Liver (tissue), 9 donors: Measurements from ENCODE around the gene SH3RF3. TPM values are rescaled to one million over a fixed set of nuclear protein-coding genes. Genes with fewer than 3 reads are reported as not detected.

Experiments
- DNase-seq: peaks from one replicate; pipeline ENCODE4 v3.0.0-alpha.2; 2017; ENCODE audit warnings: low spot score
- H3K27ac ChIP-seq, 2 donors: one replicate each; pipeline ENCODE4 v1.7.0; 2013; ENCODE audit warnings: inconsistent platforms in 2 of 2, low read length in 2 of 2, control low read depth in 1 of 2, low read depth in 1 of 2, mild to moderate bottlenecking in 1 of 2
- H3K27me3 ChIP-seq, 4 donors: one replicate each; pipeline versions ENCODE4 v1.6.1 to v1.7.0; 2013; ENCODE audit warnings: low read length in 3 of 4, inconsistent platforms in 1 of 4, mild to moderate bottlenecking in 1 of 4, moderate library complexity in 1 of 4; ENCODE audit not compliant: control insufficient read depth in 4 of 4, insufficient read depth in 4 of 4
- H3K36me3 ChIP-seq, 4 donors: one replicate each; pipeline versions ENCODE4 v1.6.1 to v1.7.0; 2013; ENCODE audit warnings: low read length in 3 of 4, mild to moderate bottlenecking in 3 of 4, low read depth in 1 of 4, moderate library complexity in 1 of 4; ENCODE audit not compliant: control insufficient read depth in 4 of 4, insufficient read depth in 3 of 4
- H3K4me1 ChIP-seq, 4 donors: one replicate each; pipeline versions ENCODE4 v1.6.1 to v1.7.0; 2013; ENCODE audit warnings: low read length in 3 of 4, mild to moderate bottlenecking in 3 of 4, moderate library complexity in 1 of 4; ENCODE audit not compliant: control insufficient read depth in 4 of 4, insufficient read depth in 4 of 4
- H3K4me3 ChIP-seq, 3 donors: one replicate each; pipeline versions ENCODE4 v1.6.1 to v1.7.0; 2013; ENCODE audit warnings: low read length in 3 of 3, control low read depth in 1 of 3, low read depth in 1 of 3, mild to moderate bottlenecking in 1 of 3
- H3K9ac ChIP-seq, 2 donors: one replicate each; pipeline ENCODE4 v1.7.0; 2013; ENCODE audit warnings: low read length in 2 of 2, mild to moderate bottlenecking in 2 of 2, moderate library complexity in 2 of 2, control low read depth in 1 of 2, low read depth in 1 of 2
- H3K9me3 ChIP-seq, 4 donors: one replicate each; pipeline versions ENCODE4 v1.6.1 to v1.7.0; 2013; ENCODE audit warnings: low read length in 3 of 4; ENCODE audit not compliant: control insufficient read depth in 4 of 4
- CTCF ChIP-seq: fragments of 150-350 bp; IDR thresholded peaks from 2 replicates; pipeline ENCODE4 v1.5.1; 2017; ENCODE audit warnings: improper control_type of control experiment, low read depth, low read length; ENCODE audit not compliant: missing input control
- FOXA1 ChIP-seq: IDR thresholded peaks from 2 replicates; pipeline ENCODE4 v1.6.1; 2016; ENCODE audit warnings: antibody characterized with exemption
- FOXA2 ChIP-seq: IDR thresholded peaks from 2 replicates; pipeline ENCODE4 v1.6.1; 2016; ENCODE audit warnings: antibody characterized with exemption
- GABPA ChIP-seq, 2 donors: IDR thresholded peaks in 1 of 2; conservative IDR thresholded peaks in 1 of 2; 2 replicates each; pipeline ENCODE4 v1.6.1; 2016; ENCODE audit warnings: antibody characterized with exemption in 2 of 2, mild to moderate bottlenecking in 1 of 2, moderate library complexity in 1 of 2
- HNF4G ChIP-seq: IDR thresholded peaks from 2 replicates; pipeline ENCODE4 v1.6.1; 2016; ENCODE audit warnings: antibody characterized with exemption
- JUND ChIP-seq, 2 donors: IDR thresholded peaks; 2 replicates each; pipeline ENCODE4 v1.6.1; 2016; ENCODE audit warnings: antibody characterized with exemption in 2 of 2
- NR2F2 ChIP-seq: IDR thresholded peaks from 2 replicates; pipeline ENCODE4 v1.6.1; 2016; ENCODE audit warnings: antibody characterized with exemption
- RXRA ChIP-seq, 2 donors: IDR thresholded peaks; 2 replicates each; pipeline ENCODE4 v1.6.1; 2017 to 2018; ENCODE audit warnings: antibody characterized with exemption in 2 of 2, mild to moderate bottlenecking in 1 of 2
- SP1 ChIP-seq: IDR thresholded peaks from 2 replicates; pipeline ENCODE4 v1.6.1; 2018; ENCODE audit warnings: antibody characterized with exemption, mild to moderate bottlenecking
- TAF1 ChIP-seq: conservative IDR thresholded peaks from 2 replicates; pipeline ENCODE4 v1.6.1; 2016; ENCODE audit warnings: antibody characterized with exemption, mild to moderate bottlenecking
- YY1 ChIP-seq: IDR thresholded peaks from 2 replicates; pipeline ENCODE4 v1.6.1; 2016; ENCODE audit warnings: antibody characterized with exemption, mild to moderate bottlenecking
- ZBTB33 ChIP-seq: IDR thresholded peaks from 2 replicates; pipeline ENCODE4 v1.6.1; 2016; ENCODE audit warnings: antibody characterized with exemption
- WGBS: extraction: QIAGEN DNeasy Blood & Tissue Kit; methylation state at CpG from one replicate; pipeline ENCODE4 v1.1.7; 2013; 5-methylcytosine and 5-hydroxymethylcytosine counted together
- polyA plus RNA-seq, 2 donors: library from polyadenylated mRNA; stranded (reverse) in 1 of 2; unstranded in 1 of 2; fragments of 200-250 nt in 1 of 2; fragments of >200 nt in 1 of 2; fragmentation: Nextera tagmentation in 1 of 2; extraction: Ambion mirVana in 1 of 2; gene quantifications; one replicate each; pipeline versions ENCODE4 v1.2.1 to v1.2.3, GENCODE V29; 2013 to 2015
- total RNA-seq, 2 donors: library from RNA; depleted of rRNA; stranded (reverse); fragments of >200 nt; gene quantifications; one replicate each; pipeline ENCODE4 v1.2.3, GENCODE V29; 2014
- TF ChIP-seq, protein P1 (sequence below): IDR thresholded peaks from 2 replicates; pipeline ENCODE4 v1.6.1; 2016; ENCODE audit warnings: antibody characterized with exemption, mild to moderate bottlenecking
- TF ChIP-seq, protein P2 (sequence below): IDR thresholded peaks from 2 replicates; pipeline ENCODE4 v1.6.1; 2016; ENCODE audit warnings: antibody characterized with exemption
- TF ChIP-seq, protein P3 (sequence below): IDR thresholded peaks from 2 replicates; pipeline ENCODE4 v1.6.1; 2016; ENCODE audit warnings: antibody characterized with exemption
- donor health status: healthy.
- donor health status: healthy.
- donor health status: healthy.
- donor health status: healthy.
- donor health status: healthy.

The SH3RF3 gene
- total and polyA plus RNA-seq, 4 donors, result 0.11 to 1.0 (median 0.54) TPM

- Histone ChIP-seq H3K27ac (no peak overlapping the region), H3K27me3 (no peaks in the 10 kb centered on the region), H3K36me3 (no peaks in the 10 kb centered on the region), H3K4me3 (no peak overlapping the region), H3K9me3 (no peaks in the 10 kb centered on the region), H3K4me1 (peaks cover 0 to 4% (median under 1%) of the 10 kb centered on the region in 4 donors), H3K9ac (no peak overlapping the region)
- TF ChIP-seq ZBTB33 (no peak), YY1 (no peak), RXRA (IDR thresholded peaks at IDR 0.05) (no peak), SP1 (no peak), NR2F2 (no peak), GABPA (IDR thresholded peaks at IDR 0.05 in 1 of 2, conservative IDR thresholded peaks at IDR 0.05 in 1 of 2) (no peak), FOXA2 (no peak), CTCF (no peak), TAF1 (no peak), FOXA1 (no peak), HNF4G (no peak), JUND (IDR thresholded peaks at IDR 0.05) (no peak)
- TF ChIP-seq, protein P1, sequence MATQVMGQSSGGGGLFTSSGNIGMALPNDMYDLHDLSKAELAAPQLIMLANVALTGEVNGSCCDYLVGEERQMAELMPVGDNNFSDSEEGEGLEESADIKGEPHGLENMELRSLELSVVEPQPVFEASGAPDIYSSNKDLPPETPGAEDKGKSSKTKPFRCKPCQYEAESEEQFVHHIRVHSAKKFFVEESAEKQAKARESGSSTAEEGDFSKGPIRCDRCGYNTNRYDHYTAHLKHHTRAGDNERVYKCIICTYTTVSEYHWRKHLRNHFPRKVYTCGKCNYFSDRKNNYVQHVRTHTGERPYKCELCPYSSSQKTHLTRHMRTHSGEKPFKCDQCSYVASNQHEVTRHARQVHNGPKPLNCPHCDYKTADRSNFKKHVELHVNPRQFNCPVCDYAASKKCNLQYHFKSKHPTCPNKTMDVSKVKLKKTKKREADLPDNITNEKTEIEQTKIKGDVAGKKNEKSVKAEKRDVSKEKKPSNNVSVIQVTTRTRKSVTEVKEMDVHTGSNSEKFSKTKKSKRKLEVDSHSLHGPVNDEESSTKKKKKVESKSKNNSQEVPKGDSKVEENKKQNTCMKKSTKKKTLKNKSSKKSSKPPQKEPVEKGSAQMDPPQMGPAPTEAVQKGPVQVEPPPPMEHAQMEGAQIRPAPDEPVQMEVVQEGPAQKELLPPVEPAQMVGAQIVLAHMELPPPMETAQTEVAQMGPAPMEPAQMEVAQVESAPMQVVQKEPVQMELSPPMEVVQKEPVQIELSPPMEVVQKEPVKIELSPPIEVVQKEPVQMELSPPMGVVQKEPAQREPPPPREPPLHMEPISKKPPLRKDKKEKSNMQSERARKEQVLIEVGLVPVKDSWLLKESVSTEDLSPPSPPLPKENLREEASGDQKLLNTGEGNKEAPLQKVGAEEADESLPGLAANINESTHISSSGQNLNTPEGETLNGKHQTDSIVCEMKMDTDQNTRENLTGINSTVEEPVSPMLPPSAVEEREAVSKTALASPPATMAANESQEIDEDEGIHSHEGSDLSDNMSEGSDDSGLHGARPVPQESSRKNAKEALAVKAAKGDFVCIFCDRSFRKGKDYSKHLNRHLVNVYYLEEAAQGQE, result no peak
- TF ChIP-seq, protein P2, sequence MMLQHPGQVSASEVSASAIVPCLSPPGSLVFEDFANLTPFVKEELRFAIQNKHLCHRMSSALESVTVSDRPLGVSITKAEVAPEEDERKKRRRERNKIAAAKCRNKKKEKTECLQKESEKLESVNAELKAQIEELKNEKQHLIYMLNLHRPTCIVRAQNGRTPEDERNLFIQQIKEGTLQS, result no peak
- no peak for DNase-seq
- over 99% methylated on average over 2 of the region's 2 CpGs for WGBS
Measured at GRCh38 chr2:109237792-109238191, 108.8 kb downstream of the SH3RF3 start.

DNA sequence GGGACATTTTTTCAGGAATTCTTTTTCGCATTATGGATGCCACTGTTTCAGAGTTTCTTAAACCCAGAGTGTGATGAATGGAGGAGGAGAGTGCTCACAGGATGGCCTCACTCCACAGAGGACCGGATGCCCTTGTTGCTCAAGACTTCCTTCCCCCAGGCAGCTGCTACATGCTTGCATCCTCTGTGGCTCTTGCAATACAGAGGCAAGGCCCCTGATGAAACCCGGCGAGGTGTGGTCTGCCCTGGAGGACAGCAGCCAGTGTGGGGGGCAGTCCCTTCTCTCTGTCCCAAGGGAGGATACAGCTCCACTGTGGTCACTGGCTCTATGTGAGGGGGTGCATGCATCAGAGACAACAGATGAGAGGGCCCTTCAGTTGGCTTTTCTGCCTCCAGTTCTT is 109.6 kb downstream of the SH3RF3 start:
- Histone ChIP-seq H3K27ac (peak overlapping the region in 1 of 2 donors; percentile 18), H3K9me3 (no peaks in the 10 kb centered on the region), H3K36me3 (no peaks in the 10 kb centered on the region), H3K4me1 (peaks cover 0 to 7% (median 3%) of the 10 kb centered on the region in 4 donors), H3K9ac (no peak overlapping the region), H3K4me3 (no peak overlapping the region), H3K27me3 (no peaks in the 10 kb centered on the region)
- 61% methylated on average over 4 of the region's 4 CpGs for WGBS
- no peak for DNase-seq
- peak; percentile 7 for TF ChIP-seq SP1
- TF ChIP-seq NR2F2, result peak; percentile 42
- TF ChIP-seq, protein P3, sequence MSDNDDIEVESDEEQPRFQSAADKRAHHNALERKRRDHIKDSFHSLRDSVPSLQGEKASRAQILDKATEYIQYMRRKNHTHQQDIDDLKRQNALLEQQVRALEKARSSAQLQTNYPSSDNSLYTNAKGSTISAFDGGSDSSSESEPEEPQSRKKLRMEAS, result no peak
